ENCODE results near the gene RNF224.
A peak's percentile ranks its signal among the peaks of the same experiment; 100 is the strongest.
"Not testable (repeated sequence)": the region's sequence is repeated elsewhere in the genome, so short reads cannot be mapped to it uniquely, and the experiment has no call there.

RNF224 gene

GRCh38 chr9:137236936-137237421 lies 9.7 kb downstream of the RNF224 start:
- no peak for DNase-seq (ENCODE audit: extremely low read depth in 1 of 2, low read depth in 1 of 2)

DNA sequence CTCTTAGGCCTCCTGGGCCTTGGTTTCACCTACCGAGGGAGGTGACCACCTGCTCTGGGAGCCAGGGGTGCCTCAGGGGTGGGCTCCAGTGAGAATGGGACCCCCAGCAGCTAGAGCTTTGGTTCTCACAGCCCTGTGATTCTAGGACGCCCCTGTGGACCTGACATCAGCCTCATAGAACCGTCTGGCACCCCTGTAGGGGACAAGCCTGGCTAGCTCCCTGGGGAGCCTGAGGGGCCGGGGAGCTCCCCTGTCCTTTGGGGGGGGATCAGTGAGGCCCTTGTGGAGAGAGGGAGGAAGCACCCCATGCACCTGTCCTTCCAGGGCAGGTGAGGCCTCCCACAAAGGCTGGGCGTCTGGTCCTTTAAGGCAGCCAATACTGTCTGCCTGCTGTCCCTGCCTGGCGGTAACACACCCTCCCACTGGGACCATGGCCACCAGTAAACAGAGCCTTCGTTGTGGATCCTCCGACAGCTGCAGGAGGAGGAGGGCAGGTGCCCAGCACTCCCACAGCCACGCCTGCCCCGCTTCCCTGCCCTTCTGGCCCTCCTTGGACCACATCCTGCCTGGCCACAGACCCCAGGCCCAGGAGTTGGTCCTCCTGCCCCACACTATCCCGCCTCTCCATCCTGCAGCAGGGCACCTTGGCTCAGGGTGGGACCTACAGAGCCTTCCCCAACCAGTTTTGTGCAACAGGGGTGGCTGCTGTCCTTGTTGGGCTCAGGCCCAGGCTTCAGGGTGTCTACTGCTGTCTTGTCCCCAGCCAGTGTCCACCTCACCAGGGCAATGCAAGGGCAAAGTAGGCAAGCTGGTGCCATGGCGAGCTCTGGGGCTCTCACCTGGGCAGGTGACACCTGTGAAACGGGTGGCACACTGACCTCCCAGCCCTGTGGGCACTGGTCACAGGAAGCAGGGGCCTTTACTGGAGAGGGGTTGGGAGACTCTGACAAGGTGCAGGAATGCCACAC lies 10.7 kb downstream of the RNF224 start:
- no peak for DNase-seq (ENCODE audit: extremely low read depth in 1 of 2, low read depth in 1 of 2)

DNA sequence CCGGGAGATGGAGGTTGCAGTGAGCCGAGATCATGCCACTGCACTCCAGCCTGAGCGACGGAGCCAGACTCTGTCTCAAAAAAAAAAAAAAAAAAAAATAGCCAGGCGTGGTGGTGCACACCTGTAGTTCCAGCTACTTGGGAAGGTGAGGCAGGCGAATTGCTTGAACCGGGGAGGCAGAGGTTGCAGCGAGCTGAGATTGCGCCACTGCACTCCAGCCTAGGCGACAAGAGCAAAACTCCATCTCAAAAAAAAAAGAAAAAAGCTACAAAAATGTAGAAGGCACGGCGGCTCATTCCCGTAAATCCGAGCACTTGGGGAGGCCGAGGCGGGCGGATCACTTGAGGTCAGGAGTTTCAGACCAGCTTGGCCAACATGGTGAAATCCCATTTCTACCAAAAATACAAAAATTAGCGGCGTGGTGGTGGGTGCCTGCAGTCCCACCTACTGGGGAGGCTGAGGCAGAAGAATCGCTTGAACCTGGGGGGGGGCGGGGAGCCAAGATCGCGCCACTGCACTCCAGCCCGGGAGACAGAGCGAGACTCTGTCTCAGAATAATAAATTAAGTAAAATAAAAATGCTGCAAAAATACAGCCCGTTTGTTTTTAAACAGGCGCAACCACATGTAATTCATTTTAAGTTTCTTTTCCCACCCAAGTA lies 12.4 kb downstream of the RNF224 start:
- not testable (repeated sequence) for DNase-seq (ENCODE audit: extremely low read depth in 1 of 2, low read depth in 1 of 2)

DNA sequence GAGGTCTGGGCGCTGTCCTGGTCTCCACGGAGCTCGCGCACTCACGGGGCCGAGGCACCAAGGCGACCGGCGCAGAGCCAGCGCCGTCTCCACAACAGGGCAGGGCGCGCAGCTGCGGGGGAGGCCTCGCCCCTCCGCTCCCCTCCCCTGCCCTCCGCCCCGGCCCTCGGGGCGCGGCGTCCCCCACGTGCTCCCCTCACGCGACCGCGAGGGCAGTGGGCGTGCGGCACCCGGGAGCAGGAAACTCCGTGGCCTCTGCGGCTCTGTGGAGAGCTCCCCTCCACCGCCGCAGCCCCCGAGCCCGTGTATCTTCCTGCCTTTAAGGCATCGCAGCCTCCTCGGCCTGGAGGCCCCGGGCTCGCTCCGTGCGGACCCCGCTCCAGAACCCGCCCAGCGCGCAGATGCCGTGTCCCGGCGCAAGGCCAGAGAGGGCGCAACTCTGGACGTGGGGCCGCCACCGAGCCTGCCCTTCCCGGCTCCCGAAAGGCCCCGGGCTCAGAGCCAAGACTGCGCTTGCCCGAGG lies 13.1 kb downstream of the RNF224 start:
- DNase-seq (ENCODE audit: extremely low read depth in 1 of 2, low read depth in 1 of 2), result peak; percentile 46 to 59

DNA sequence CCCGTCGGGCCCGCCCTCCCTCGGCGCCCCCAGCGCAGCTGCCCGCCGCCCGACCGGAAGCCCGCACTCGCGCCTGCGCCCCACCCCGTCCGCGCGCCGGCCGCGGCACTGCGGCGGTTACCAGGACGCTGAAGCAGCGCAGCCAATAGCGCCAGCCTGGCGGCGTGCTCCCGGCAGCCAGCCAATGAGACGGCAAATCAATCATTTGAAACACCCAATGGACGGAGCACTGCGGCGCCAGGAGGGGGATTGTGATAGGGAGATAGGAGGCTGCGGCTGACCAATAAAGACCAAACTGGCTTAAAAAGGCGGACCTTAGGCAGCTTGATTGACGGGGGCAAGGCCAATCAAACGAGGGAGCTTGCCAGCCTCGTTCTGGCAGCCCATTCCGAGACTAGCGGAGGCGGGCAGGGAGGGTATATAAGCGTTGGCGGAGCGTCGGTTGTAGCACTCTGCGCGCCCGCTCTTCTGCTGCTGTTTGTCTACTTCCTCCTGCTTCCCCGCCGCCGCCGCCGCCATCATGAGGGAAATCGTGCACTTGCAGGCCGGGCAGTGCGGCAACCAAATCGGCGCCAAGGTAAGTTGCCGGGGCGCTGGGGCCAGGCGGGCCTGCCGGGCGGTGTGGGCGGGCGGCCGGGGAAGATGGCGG lies 13.7 kb downstream of the RNF224 start, which contains the start of gene TUBB4B:
Gene TUBB4B, plus strand, starts transcription at position 447 of the 649 bp plus-strand sequence. Its CDS starts 74 bp downstream, at position 521.
- DNase-seq (ENCODE audit: extremely low read depth in 1 of 2, low read depth in 1 of 2), result peak; percentile 96 to 98

DNA sequence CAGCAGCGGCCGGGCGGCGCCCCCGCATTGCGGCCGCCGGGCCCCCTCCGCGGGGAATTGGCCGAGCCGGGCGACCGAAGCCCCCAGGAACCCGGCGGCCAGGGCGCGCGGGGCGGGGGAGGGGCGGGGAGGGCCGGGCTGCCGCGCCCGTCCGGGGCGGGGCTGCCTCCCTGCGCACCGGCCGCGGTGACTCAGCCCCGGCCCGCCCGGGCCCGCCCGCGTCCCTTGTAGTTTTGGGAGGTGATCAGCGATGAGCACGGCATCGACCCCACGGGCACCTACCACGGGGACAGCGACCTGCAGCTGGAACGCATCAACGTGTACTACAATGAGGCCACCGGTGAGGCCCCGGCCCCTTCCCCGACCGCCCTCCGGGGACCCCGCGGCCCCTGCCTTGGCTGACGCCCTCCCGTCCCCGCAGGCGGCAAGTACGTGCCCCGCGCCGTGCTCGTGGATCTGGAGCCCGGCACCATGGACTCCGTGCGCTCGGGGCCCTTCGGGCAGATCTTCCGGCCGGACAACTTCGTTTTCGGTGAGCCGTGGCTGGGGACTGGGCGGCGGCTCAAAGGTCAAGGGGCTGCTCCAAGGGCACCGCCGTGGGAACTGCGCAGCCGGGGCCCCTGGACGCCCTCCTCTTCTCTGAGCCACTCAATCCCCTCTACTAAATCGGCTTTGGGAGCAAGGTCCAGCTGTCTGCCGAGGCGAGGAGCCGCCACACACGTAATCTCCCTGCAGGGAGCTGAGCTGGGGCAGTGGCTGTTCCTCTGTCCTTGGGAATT lies 14.4 kb downstream of the RNF224 start:
- peak; percentile 37 to 49 for DNase-seq (ENCODE audit: extremely low read depth in 1 of 2, low read depth in 1 of 2)

DNA sequence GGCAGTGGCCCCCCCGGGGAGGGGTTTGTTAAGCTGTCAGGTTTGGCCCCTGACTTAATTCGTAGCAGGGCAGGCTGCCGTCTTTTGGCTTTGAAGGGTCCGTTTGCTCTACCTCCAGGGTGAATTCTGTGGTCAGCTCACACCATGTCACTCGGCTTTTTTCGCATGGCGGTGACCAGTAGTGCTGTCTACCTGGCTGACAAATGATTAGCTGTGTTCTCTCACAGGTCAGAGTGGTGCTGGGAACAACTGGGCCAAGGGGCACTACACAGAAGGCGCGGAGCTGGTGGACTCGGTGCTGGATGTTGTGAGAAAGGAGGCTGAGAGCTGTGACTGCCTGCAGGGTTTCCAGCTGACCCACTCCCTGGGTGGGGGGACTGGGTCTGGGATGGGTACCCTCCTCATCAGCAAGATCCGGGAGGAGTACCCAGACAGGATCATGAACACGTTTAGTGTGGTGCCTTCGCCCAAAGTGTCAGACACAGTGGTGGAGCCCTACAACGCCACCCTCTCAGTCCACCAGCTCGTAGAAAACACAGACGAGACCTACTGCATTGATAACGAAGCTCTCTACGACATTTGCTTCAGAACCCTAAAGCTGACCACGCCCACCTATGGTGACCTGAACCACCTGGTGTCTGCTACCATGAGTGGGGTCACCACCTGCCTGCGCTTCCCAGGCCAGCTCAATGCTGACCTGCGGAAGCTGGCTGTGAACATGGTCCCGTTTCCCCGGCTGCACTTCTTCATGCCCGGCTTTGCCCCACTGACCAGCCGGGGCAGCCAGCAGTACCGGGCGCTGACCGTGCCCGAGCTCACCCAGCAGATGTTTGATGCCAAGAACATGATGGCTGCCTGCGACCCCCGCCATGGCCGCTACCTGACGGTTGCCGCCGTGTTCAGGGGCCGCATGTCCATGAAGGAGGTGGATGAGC lies 15.2 kb downstream of the RNF224 start:
- DNase-seq (ENCODE audit: extremely low read depth in 1 of 2, low read depth in 1 of 2), result no peak

- DNase-seq (ENCODE audit: extremely low read depth in 1 of 2, low read depth in 1 of 2), result not testable (repeated sequence)
Observed at GRCh38 chr9:137243266-137243625, 15.9 kb downstream of the RNF224 start.

DNA sequence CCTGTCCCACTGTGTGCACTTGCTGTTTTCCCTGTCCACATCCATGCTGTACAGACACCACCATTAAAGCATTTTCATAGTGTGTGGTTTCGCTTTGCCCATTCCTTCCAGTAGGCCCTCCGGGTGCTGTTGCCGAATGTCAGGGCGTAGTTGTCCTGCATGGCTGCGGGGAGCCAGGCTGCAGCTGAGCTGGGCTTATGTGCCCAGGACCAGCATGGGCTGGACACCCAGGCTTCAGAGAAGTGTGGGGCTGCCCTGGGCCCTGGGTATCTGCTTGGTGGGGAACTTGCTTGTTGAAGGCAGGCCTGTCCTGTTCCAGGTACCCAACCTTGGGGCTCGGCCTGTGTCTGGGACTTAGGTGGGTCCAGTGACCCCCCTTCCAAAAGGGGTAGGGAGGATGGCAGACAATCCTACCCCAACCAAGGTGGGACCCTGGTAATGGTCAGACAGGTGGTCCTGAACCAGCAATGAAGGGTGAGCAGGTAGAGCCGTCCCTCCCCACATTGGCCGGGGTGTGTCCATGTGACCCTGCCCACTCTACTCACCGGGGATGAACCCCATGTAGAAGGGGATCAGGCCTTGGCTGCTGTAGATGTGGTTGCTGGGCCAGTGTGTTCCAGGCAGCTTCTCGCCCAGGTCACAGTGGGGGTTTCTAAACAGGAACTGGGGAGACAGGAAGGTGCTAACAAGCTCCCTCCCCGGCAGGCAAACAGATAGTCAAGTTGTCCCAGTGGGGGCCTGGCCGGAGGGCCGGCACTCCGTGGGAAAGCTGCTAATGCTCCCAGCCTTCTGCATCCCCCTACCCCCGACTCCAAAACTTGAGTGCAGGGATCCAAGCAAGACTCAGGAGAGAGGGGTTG lies 16.6 kb downstream of the RNF224 start:
- DNase-seq (ENCODE audit: extremely low read depth in 1 of 2, low read depth in 1 of 2), result no peak

GRCh38 chr9:137244486-137245449 lies 17.5 kb downstream of the RNF224 start:
- DNase-seq (ENCODE audit: extremely low read depth in 1 of 2, low read depth in 1 of 2), result no peak

DNA sequence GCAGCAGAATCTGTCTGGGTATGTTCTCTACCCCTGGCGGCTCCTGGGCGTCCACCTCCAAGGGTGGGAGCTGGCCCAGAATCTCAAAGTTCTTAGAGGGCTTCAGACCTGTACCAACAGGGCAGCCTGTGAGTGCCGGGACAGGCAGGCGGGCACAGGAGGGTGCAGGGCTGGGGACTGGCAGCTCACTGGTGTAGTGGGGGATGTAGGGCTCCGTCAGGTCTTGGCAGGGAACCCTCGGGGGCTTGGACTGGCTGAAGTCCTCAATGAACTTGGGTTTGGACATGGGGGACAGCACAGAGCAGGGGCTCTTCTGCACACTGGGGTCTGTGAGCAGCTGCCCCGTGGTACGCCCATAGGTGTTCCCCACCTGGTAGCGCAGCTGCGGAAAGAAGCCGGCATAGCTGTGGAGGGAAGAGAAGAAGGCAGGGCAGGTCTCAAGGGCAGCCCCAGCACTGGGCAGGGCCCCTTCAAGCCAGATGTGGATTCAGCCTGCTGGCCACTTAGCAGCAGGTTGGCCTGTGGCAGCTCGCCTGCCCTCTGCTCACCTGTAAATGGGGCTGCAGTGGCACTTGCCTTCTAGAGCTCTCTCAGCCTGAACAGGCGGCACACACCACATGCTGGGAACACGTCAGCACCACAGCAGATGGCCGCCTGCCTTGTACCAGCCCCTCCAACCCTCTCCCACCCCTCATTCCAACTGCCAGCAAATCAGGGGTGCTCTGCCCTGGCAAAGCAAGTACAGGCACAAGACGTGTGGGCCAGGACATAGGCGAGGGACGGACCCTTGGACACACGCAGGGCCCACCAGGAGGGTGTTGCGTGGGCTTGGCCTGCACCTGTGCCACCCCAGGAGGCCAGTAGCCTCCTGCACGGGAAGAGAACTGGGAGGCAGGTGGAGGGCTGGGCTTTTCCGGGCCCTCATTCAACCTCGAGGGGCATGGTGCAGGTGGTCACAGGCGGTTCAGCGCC lies 18.4 kb downstream of the RNF224 start:
- DNase-seq (ENCODE audit: extremely low read depth in 1 of 2, low read depth in 1 of 2), result no peak

DNA sequence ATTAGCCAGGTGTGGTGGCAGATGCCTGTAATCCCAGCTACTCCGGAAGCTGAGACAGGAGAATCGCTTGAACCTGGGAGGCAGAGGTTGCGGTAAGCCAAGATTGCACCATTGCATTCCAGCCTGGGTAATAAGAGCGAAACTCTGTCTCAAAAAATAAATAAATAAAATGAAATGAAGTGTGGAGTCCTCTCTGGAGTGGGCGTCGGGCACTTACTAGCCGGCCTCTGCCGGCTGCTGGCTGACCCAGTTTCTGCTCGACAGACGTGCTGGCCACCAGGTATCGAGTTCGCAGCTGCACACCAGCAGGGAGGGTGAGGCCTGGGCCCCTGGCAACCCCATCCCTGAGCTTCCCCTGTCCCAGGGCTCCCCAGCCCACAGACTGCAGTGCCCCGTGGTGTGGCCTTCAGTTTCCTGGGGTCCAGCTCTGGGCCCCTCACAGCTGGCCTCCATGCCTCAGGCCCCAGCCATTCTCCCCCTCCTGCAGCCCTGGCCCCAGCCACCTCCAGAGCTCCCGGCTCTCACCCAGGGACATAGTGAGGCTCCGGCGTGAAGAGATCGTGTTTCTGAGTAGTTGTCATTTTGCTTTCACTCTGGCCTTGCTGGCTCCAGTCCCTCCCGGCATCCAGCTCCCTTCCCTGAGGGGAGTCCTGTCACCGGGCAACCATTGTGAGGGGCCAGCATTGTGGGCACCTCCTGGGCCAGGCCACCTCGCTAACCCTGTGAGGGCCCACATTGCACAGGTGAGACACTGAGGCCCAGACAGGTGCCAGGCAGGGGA lies 20.0 kb downstream of the RNF224 start:
- no peak for DNase-seq (ENCODE audit: extremely low read depth in 1 of 2, low read depth in 1 of 2)

DNA sequence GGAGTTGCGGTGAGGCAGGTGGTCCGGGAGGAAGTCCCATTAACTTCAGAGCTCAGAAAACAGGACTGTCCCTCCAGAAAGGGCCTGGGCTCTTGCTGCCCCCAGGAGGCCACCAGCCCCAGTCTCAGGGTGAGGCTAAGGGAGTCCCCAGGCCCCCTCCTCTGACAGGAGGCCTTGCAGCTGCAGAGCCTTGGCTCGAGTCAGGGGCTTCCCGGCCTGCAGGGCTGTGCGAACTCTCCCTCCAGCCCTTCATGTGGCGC lies 20.5 kb downstream of the RNF224 start:
- DNase-seq (ENCODE audit: extremely low read depth in 1 of 2, low read depth in 1 of 2), result no peak

GRCh38 chr9:137250329-137251193 lies 23.3 kb downstream of the RNF224 start:
- DNase-seq (ENCODE audit: extremely low read depth in 1 of 2, low read depth in 1 of 2), result no peak

DNA sequence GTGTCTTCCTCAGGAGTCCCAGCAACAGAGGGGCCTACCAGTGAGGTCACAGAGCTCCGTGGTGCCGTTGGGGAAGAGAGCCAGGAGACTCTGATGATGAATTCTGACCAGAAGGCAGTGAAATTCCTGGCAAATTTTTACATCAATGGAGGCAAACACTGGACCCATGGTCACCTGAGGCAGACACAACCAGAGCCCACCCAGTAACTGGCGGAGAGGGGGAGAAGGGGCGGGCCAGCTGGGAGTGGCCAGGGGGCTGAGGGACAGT lies 23.8 kb downstream of the RNF224 start, which contains the start of gene STPG3:
Gene STPG3, plus strand, starts transcription at position 93 of the 268 bp plus-strand sequence. Its CDS starts 1 bp downstream, at position 94.
- no peak for DNase-seq (ENCODE audit: extremely low read depth in 1 of 2, low read depth in 1 of 2)
